Choroid plexus epithelial cell (primary cell): ENCODE results near the gene SYNGR1.
"Not testable (repeated sequence)": the region's sequence is repeated elsewhere in the genome, so short reads cannot be mapped to it uniquely, and the experiment has no call there.

Experiments
- DNase-seq: peaks from one replicate; pipeline ENCODE4 v3.0.0-alpha.2; 2010; ENCODE audit warnings: low read depth
- H3K4me3 ChIP-seq: 2 replicates; pipeline ENCODE4 v1.5.1; 2011; ENCODE audit warnings: low read depth, mild to moderate bottlenecking, control low read depth, low read length, moderate library complexity
- TF ChIP-seq, protein P1 (sequence below): conservative IDR thresholded peaks from 2 replicates; pipeline ENCODE4 v1.5.1; 2011; ENCODE audit warnings: low read depth, mild to moderate bottlenecking, control low read depth, inconsistent platforms, low read length, moderate library complexity

The SYNGR1 gene

GRCh38 chr22:39317084-39317774, 32.6 kb upstream of the SYNGR1 start:
- DNase-seq, result peak; percentile 40
- TF ChIP-seq, protein P1, sequence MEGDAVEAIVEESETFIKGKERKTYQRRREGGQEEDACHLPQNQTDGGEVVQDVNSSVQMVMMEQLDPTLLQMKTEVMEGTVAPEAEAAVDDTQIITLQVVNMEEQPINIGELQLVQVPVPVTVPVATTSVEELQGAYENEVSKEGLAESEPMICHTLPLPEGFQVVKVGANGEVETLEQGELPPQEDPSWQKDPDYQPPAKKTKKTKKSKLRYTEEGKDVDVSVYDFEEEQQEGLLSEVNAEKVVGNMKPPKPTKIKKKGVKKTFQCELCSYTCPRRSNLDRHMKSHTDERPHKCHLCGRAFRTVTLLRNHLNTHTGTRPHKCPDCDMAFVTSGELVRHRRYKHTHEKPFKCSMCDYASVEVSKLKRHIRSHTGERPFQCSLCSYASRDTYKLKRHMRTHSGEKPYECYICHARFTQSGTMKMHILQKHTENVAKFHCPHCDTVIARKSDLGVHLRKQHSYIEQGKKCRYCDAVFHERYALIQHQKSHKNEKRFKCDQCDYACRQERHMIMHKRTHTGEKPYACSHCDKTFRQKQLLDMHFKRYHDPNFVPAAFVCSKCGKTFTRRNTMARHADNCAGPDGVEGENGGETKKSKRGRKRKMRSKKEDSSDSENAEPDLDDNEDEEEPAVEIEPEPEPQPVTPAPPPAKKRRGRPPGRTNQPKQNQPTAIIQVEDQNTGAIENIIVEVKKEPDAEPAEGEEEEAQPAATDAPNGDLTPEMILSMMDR, result no peak
- peak overlapping the region; percentile 90 for H3K4me3 ChIP-seq

DNA sequence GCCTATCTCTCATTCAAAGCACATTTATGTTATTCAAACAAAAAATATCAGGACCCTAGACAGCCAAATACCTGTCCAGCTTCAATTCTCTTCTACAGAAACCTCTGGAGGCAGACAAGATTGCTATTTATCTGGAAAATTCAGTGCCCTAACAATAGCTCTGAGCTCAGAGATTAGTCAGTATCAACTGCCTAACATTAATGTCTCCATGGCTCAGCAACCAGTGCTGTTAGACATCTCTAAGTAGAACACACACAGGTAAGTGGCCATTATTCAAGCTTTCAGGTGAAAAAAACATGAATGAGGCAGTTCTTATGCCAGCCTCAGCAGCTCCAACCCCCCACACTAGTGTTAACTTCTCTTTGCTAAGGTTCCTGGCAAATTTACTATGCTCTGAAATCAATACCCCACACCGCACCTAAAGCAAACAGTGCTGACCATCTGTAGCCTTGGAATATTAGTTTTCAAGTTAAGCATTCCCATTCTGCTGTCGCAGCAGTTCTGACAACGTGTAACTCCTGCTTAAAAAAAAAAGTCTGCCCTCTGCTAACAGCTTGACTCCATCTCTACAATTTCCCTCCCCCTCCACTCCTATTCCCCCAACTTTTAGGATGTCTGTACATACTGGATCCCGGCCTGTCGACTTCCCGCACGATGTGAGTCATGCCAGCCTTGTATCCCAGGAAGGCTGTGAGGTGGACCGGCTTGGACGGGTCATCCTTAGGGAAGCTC, 31.9 kb upstream of the SYNGR1 start:
- H3K4me3 ChIP-seq, result peak overlapping the region; percentile 90
- DNase-seq, result peak; percentile 31
- TF ChIP-seq, protein P1, result no peak

DNA sequence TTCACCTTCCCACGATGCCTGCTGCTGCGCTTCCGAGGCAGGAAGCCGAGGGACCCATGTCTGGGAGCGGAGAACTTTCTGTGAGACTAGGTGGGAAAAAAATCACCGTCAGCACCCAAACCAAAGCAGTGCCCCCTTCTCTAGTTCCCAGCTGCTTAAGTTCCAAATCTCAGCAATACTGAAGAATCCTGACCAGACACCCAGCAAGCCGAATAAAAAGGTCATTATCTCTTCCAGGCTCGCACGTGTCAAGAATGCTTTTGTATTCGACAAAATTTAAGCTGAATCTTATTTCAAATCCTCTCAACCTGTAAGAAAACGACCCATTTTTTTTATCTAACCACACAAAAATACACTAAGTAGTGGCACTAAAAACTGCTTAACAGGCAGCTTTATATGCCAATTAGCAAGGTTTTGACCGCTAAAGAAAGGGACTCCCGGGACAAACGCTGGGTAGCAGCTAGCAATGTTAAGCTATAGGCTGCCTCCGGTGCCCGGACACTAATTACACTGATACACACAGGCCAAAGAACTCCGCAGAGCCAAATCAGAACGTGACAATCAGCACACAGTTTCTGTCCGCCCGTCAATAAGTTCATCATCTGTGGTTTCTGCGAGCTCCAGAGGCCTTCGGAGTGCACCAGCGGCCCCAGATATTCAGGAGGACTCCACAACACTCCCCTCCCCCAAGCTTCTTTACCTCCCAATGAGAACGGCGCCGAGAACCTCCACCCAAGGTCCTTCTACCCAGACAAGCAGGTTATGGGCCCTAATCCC, 31.1 kb upstream of the SYNGR1 start:
- DNase-seq, result peak; percentile 55
- H3K4me3 ChIP-seq, result peak overlapping the region; percentile 90

DNA sequence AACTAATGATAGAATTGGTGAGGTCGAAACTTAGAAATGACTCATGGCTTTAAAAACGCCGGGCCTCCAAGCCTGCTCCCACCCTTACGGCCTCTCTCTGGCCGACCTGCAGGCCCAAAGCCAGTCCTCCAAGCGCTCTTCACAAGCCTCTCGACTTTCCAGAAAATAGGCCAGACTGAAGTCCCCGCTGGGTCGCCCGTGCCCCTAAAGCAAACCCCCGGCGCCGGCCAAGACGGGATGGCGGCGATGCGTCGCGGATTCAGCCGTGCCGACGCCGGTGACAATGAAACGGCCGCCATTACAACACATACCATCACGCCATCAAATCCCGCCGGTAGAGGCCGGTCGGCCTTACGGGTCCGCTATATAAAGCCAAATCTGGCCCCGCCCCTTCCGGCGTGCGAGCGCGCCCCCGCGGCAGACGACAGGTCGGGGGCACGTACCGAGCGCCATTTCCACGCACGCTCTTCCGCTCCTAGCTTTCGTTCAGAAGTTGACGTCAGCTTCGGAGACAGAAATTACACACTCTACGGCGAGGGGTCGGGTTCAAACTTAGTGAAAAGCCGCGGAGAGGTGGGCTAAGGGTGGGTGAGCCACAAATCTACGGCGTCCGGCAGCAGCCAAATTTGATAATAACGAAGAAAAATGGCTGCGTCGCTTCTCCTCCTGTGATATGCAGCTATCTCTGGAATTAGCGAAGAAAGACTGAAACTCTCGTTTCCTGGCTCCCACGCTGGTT, 30.3 kb upstream of the SYNGR1 start, which contains the start of gene RPL3:
TSS of gene RPL3 (minus strand) at position 340 of the 739 bp plus-strand sequence. CDS start at position 314, 26 bp downstream.
- TF ChIP-seq, protein P1, result peak; percentile 37
- DNase-seq, result peak; percentile 99
- H3K4me3 ChIP-seq, result peak within 1 kb of the TSS; percentile 90

More for the DNA sequence above, 31.1 kb upstream of the SYNGR1 start:
- TF ChIP-seq, protein P1, result no peak

- H3K4me3 ChIP-seq, DNase-seq: not testable (repeated sequence)
Measured at GRCh38 chr22:39320616-39321029, 29.2 kb upstream of the SYNGR1 start.

DNA sequence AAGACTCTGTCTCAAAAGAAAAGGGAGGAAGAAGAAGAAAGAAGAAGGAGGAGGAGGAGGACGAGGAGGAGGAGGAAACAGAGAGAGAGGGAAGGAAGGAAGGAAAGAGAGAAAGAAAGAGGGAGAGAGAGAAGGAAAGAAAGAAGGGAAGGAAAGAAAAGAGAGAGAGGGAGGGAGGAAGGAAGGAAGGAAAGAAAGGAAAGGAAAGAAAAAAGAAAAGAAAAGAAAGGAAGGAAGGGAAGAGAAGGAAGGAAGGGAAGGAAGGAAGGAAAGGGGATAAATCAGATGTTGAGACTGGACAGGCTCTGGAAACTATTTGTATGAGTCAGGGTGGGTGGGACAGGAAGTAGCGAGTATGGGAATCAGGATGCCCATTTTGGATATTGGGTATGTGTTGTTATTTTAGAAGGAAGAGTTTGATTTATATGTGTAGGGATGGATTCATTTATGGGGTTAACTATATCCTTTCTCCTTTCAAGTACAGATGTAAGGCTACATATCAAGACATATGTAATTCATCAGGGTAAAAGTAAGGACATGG, 24.3 kb upstream of the SYNGR1 start:
- no peak overlapping the region for H3K4me3 ChIP-seq
- TF ChIP-seq, protein P1, result no peak
- DNase-seq, result no peak
